Measurements from ENCODE around the gene SLF1.

SLF1 gene

GRCh38 chr5:94689908-94690307 is 71.4 kb downstream of the SLF1 start:
- no peak for TF ChIP-seq GATA2 (IDR thresholded peaks at IDR 0.05; ENCODE audit: low read depth, low read length)
- TF ChIP-seq GATA3 (IDR thresholded peaks at IDR 0.05; ENCODE audit: low read depth, low read length): no peak

GRCh38 chr5:94690778-94691177 is 72.3 kb downstream of the SLF1 start:
- TF ChIP-seq GATA3 (IDR thresholded peaks at IDR 0.05; ENCODE audit: low read depth, low read length) (no peak), GATA2 (IDR thresholded peaks at IDR 0.05; ENCODE audit: low read depth, low read length) (no peak)

- no peak for TF ChIP-seq GATA3 (IDR thresholded peaks at IDR 0.05; ENCODE audit: low read depth, low read length)
- no peak for TF ChIP-seq GATA2 (IDR thresholded peaks at IDR 0.05; ENCODE audit: low read depth, low read length)
Measured at GRCh38 chr5:94691291-94691690, 72.8 kb downstream of the SLF1 start.

- TF ChIP-seq GATA3 (IDR thresholded peaks at IDR 0.05; ENCODE audit: low read depth, low read length): no peak
- TF ChIP-seq GATA2 (IDR thresholded peaks at IDR 0.05; ENCODE audit: low read depth, low read length): no peak
Measured at GRCh38 chr5:94691949-94692348, 73.5 kb downstream of the SLF1 start.

GRCh38 chr5:94692581-94692980 is 74.1 kb downstream of the SLF1 start:
- no peak for TF ChIP-seq GATA3 (IDR thresholded peaks at IDR 0.05; ENCODE audit: low read depth, low read length)

GRCh38 chr5:94693043-94693822 is 74.8 kb downstream of the SLF1 start:
- TF ChIP-seq GATA3 (IDR thresholded peaks at IDR 0.05; ENCODE audit: low read depth, low read length) (no peak), GATA2 (IDR thresholded peaks at IDR 0.05; ENCODE audit: low read depth, low read length) (no peak)

- TF ChIP-seq GATA3 (IDR thresholded peaks at IDR 0.05; ENCODE audit: low read depth, low read length) (no peak), GATA2 (IDR thresholded peaks at IDR 0.05; ENCODE audit: low read depth, low read length) (no peak)
Measured at GRCh38 chr5:94693845-94694370, 75.4 kb downstream of the SLF1 start.

- no peak for TF ChIP-seq GATA3 (IDR thresholded peaks at IDR 0.05; ENCODE audit: low read depth, low read length)
- no peak for TF ChIP-seq GATA2 (IDR thresholded peaks at IDR 0.05; ENCODE audit: low read depth, low read length)
Measured at GRCh38 chr5:94694671-94695070, 76.2 kb downstream of the SLF1 start.

GRCh38 chr5:94698197-94698596 is 79.7 kb downstream of the SLF1 start:
- TF ChIP-seq GATA2 (IDR thresholded peaks at IDR 0.05; ENCODE audit: low read depth, low read length): no peak
- no peak for TF ChIP-seq GATA3 (IDR thresholded peaks at IDR 0.05; ENCODE audit: low read depth, low read length)

- TF ChIP-seq GATA2 (IDR thresholded peaks at IDR 0.05; ENCODE audit: low read depth, low read length) (no peak), GATA3 (IDR thresholded peaks at IDR 0.05; ENCODE audit: low read depth, low read length) (no peak)
Measured at GRCh38 chr5:94699562-94699961, 81.1 kb downstream of the SLF1 start.

DNA sequence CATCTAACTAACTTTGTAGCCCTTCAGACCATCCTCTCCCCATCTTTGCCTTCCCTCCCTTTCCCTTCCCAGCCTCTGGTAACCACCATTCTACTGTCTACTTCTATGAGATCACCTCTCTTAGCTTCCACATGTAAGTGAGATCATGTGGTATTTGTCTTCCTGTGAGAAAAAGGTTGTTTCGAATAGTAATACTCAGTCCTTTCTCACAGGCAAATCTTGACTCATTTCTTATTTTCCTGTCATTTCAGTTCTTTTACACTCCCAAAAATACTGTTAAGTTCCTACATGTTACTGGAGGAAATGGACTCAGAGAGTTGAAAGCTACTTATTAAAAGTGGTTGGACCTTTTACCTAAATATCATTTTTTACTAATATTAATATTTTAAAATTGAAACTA is 82.1 kb downstream of the SLF1 start:
- TF ChIP-seq GATA2 (IDR thresholded peaks at IDR 0.05; ENCODE audit: low read depth, low read length) (no peak), GATA3 (IDR thresholded peaks at IDR 0.05; ENCODE audit: low read depth, low read length) (no peak)

GRCh38 chr5:94702729-94703128 is 84.3 kb downstream of the SLF1 start:
- no peak for TF ChIP-seq GATA3 (IDR thresholded peaks at IDR 0.05; ENCODE audit: low read depth, low read length)
- TF ChIP-seq GATA2 (IDR thresholded peaks at IDR 0.05; ENCODE audit: low read depth, low read length): no peak

DNA sequence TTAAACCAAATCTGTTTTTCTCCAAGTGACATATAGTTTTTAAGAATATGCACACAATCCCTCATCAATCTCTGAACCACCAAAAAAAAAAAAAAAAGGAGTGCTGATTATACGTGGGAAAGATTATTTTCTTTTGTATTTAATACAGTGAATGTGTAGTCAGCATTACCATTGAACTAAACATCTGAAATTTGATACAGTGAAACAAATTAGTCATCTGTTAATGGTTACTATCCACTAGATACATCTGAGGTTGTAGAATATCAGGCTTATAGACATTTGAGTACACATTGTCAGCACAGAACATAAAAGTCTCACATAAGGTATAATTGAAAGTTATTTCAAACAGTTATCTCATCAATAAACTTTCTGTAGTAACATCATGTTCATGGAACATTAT is 87.0 kb downstream of the SLF1 start:
- TF ChIP-seq GATA3 (IDR thresholded peaks at IDR 0.05; ENCODE audit: low read depth, low read length): no peak
- TF ChIP-seq GATA2 (IDR thresholded peaks at IDR 0.05; ENCODE audit: low read depth, low read length): no peak

- TF ChIP-seq GATA3 (IDR thresholded peaks at IDR 0.05; ENCODE audit: low read depth, low read length) (no peak), GATA2 (IDR thresholded peaks at IDR 0.05; ENCODE audit: low read depth, low read length) (no peak)
Measured at GRCh38 chr5:94707359-94707758, 88.9 kb downstream of the SLF1 start.

DNA sequence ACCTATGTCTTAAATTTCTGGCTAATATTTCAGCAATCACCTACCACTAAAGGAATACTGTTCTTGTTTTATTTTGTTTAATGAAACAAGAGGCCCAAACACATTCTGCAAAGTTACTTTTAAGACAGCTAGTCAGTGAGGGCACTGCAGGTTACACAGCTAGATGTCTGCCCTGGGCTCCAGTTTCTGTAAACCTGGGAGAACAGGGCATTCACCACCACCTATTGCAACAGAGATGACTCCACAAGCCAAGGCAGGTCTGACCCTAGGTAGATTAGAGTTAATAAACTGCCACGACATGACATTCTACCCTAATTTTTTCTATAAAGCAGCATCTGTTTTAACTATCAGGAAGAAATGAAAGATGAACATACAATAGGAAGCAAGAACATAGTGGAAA is 90.8 kb downstream of the SLF1 start:
- TF ChIP-seq GATA3 (IDR thresholded peaks at IDR 0.05; ENCODE audit: low read depth, low read length): no peak
- no peak for TF ChIP-seq GATA2 (IDR thresholded peaks at IDR 0.05; ENCODE audit: low read depth, low read length)
